ENCODE measurements around the gene HEPN1.

Gene HEPN1

DNA sequence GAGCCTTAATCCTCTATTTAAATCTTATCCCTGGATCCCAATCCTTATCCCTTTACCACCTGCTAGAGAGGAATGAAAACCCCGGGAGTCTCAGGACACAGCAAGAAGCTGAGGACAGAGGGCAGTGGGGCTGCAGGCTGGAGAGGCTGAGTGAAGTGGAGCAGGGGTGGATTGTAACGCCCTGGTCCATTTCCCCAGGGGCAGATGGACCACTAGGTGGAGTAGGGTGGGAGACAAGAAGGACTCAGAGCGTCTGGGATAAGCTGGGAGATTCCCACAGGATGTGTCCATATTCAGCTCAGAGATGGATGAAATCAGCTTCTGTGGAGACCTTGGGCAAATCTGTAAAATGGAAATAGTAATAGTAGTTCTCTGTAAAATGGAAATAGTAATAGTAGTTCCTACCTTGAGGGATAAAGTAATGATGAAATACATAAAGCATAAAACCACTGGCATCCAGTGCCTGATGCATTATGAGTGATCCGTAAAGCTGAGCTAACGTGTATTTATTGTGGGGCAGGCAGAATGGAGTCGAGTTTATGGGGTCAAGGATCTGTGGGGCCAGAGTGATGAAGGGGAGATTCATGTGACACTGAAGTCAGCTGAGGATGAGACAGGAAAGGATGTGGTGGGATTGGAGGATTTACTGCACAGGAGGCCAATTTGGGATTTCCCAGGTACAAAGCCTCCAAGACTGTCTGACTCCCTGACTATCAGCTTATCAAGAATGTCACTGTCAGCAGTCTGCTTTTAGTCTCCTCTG, 19.5 kb upstream of the HEPN1 start:
- no peak for DNase-seq (ENCODE audit: low spot score)

GRCh38 chr11:124900464-124900863, 18.6 kb upstream of the HEPN1 start:
- DNase-seq (ENCODE audit: low spot score), result no peak

DNA sequence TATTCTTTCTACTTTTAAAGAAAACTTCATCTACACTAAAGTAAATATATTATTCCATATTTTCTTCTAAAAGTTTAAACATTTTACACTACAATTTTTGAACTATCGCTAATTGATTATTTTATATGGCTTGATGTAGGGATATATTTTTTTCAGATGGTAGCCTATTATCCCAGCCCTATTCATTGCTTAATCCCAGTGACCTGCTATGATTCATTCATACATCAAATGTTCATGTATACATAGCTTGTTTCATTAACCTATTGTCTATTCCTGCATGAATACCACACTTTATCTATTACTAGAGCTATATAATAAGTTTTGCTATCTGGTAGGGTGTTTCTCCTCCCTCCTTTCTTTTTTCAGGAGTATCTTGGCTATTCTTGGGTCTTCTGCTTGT, 16.4 kb upstream of the HEPN1 start:
- DNase-seq (ENCODE audit: low spot score), result no peak

DNA sequence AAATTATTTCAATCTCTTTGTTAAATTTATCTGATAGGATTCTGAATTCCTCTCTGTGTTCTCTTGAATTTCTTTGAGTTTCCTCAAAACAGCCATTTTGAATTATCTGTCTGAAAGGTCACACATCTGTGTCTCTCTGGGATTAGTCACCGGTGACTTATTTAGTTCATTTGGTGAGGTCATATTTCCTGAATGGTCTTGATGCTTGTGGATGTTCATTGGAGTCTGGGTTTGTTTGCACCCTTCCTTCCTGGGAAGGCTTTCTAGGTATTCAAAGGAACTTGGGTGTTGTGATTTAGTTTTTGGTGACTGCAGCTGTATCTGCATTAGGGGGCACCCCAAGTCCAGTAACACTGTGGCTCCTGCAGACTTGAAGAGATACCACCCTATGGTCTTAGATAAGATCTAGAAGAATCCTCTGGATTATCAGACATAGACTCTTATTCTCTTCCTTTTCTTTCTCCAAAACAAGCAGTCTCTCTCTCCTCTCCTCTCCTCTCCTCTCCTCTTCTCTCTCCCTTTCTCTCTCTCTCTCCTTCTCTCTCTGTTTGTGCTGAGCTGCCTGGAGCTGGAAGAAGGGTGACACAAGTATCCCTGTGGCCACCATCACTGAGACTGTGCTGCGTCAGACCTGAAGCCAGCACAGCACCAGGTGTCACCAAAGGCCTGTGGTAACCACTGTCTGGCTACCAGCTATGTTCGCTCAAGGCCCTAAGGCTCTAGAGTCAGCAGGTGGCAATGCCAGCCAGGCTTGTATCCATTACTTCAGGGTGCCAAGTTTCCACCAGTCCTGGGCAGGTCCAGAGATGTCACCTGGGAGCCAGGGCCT, 3.3 kb upstream of the HEPN1 start:
- no peak for DNase-seq (ENCODE audit: low spot score)

DNA sequence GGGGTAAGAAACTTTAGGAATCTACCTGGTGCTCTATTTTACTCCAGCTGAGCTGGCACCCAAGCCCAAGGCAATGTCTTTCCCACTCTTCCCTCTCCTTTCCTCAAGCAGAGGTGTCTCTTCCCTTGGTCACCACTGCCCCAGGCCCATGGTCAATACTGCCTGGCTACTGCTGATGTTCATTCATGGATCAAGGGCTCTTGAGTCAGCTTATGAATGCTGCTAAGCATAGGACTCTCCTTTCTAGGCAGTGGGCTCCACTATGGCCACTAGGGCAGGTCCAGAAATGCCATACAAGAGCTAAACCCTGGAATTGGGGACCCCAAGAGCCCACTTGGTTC, 2.7 kb upstream of the HEPN1 start:
- no peak for DNase-seq (ENCODE audit: low spot score)

GRCh38 chr11:124917115-124917637, 1.9 kb upstream of the HEPN1 start:
- no peak for DNase-seq (ENCODE audit: low spot score)

DNA sequence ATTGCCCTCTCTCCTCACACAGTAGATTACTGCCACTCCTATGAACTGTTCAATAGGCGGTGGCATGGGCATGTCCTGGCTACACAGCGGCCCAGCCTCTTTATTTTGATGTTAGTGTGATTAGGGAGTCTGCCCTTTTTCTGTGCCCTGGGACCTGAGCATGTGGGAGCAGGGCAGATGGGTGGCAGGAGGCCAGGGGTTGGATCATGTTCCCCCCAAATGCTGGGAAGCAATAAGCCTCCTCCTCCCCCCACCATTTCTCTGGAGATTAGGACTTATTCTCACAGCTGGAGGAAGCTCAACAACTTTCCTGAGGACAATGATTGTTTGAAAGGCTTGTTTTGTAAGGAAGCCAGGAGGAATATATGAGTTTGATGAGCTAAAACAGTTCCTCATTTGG, 848 bp downstream of the HEPN1 start:
- DNase-seq (ENCODE audit: low spot score), result no peak

DNA sequence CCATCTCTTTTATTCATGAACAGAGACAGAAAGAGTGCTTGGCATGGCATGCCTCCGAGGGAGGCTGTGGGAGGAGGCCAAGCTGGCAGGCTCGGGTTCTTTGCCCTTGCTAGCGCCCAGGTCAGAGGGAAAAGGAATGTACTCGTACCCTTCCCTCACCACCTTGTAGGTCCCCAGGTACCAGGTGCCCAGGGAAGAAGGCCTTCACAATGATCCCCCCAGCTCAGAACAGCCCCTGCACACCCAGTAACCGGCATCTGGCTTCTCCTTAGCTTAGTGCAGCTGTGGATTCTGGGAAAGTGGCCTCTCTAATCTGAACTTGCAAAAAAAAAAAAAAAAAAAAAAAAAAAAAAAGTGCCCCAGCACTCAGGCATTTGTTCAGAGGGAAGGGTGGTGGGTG, 1.3 kb downstream of the HEPN1 start:
- no peak for DNase-seq (ENCODE audit: low spot score)

DNA sequence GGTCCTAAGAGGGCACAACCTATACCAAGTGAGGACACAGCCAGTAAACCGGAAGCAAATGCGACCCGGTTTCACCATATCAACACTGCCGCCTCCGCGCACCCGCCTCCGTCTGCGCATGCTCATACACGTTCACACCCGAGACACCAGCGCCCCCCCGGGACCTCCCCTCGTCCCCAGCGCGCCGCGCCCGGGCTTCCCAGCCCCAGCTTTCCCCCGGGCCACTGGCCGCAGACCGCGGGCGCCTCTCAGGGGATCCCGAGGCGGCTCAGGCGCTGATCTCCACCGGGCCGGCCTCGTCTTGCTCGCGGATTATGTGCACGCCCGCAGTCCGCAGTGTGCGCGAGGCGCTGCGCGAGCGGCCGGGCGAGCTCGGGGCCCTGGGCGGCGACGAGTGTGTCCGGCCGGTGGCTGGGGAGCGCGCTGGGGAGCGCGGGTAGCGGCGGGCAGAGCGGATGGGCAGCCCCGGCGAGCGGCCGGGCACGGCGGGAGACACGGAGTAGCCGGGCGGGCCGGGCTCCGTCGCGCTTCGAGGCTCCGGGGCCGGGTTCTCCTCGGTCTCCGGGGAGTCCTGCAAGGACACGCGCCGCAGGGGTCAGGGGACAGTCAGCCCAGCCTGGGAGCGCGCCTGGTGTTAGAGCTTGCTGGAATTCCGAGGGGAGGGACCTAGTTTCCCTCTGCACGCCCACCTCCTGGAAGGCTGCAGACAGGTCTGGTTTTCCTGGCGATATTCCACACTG, 2.0 kb downstream of the HEPN1 start:
- no peak for DNase-seq (ENCODE audit: low spot score)

DNA sequence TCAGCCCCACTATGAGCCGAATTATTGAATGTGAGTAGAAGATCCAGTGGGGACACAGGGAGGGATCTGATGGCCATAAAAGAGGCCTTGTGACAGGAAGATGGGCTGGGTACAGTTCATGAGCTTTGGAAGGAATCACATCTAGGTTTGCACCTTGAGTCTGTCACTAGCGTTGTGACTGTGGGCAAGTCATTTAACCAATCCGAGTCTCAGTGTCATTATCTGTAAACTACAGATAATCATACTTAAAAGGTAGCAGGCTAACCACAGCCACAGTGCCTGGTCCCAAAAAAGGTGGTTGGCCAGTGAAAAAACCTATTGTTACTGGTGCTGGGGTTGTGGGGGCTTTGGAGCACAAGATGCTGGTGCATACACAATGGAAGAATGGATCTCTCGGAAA, 3.8 kb downstream of the HEPN1 start:
- no peak for DNase-seq (ENCODE audit: low spot score)

DNA sequence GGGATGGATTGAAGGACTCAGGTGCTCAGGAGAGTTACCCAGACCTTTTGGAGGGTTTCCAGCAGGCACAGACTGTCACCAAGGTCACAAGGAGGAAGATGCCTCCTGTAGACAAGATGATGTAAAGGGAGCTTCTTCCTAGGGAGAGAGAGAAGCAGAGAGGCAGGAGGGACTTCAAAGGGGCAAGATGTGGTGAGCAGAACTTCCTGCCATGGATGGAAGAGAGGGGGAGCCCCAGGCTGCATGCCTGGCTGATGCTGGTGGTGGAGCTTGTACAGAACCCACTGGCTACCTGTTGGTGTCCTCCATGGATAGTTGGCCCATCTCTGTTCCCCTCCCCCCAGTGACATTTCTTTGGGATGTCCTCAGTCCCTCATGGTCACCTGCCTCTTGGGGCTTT, 4.2 kb downstream of the HEPN1 start:
- no peak for DNase-seq (ENCODE audit: low spot score)

- DNase-seq (ENCODE audit: low spot score), result no peak
Observed at GRCh38 chr11:124928942-124929665, 10.1 kb downstream of the HEPN1 start.

DNA sequence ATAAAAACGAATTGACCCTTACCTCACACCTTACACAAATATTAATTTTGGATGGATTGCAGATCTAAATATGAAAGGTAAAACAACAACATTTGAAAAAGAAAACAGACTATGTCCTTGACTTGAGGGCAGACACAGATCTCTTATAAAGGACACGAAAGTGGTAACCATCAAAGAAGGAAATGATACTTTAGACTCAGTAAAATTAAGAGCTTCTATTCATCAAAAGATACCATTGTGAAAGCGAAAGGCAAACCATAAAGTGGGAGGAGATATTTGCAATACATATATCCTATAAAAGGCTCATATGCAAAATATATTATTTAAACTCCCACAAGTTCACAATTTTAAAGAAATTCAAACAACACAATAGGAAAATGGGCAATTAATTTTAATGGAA, 11.7 kb downstream of the HEPN1 start:
- DNase-seq (ENCODE audit: low spot score), result no peak

GRCh38 chr11:124934862-124935547, 16.0 kb downstream of the HEPN1 start:
- no peak for DNase-seq (ENCODE audit: low spot score)

- no peak for DNase-seq (ENCODE audit: low spot score)
Observed at GRCh38 chr11:124935548-124936514, 16.8 kb downstream of the HEPN1 start, which contains the start of gene HEPACAM. TSS of gene HEPACAM (minus strand) at chr11:124936047. CDS start at chr11:124936006, 41 bp downstream.

- DNase-seq (ENCODE audit: low spot score), result no peak
Observed at GRCh38 chr11:124937336-124937935, 18.4 kb downstream of the HEPN1 start.

DNA sequence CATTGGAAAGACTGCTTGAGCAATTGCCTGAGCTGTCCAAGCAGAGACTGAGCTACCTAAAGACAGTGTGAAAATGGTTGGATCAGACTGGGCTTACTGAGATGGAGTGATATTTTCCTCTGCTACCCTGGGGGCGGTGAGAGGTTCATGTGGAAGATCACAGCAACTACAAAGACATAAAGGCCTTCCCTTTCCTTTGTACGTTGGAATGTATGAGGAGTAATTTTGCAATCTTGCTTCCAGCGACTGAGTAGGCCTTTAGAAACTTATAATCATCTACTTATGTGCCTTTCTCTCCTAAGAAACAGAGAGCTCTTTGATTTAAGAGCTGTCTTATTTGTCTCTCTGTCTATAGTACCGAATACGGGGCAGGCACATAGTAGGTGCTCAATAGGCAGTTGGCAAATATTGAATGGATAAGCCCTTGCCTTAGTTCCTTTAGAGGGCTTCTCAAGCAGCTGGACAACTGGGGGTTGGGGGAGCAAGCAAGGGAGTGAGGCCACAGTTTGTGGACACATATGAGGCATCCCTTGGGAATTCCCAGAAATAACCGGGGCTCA, 19.2 kb downstream of the HEPN1 start:
- no peak for DNase-seq (ENCODE audit: low spot score)

DNA sequence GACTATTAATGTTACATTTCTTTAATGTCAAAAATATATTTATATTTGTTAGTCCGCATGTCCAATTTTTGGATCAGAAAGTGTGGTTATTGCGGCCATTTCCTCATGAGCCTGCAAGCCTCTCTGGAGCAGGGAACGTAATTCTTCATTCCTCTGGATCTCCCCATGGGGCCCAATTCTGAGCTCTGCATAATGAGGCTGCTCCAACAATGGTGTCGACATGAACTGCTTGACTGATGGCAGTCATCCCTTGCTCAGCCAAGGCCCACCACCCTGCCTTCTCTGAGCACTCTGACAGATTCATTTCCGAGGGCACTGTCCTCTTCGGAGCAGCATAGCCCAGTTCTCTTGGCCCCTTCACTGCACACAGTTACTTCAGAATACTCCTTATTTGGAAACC, 19.9 kb downstream of the HEPN1 start:
- DNase-seq (ENCODE audit: low spot score), result no peak

DNA sequence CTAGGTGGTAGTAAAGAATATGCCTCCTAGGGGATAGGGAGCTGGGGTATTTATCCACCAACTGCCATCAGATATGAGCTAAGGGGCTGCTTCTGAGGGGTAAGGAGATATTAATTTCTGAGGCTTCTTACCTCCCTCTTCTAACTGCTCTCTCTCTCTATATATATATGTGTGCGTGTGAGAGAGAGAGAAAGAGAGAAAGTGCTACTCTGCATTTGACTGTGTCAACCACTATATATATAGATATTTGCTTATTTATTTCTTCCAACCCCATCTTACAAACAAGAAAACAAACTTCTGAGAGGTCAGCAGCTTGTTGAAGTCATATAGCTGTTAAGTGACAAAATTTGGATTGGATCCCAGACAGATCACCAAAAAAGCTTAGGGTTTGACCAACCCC, 22.7 kb downstream of the HEPN1 start:
- no peak for DNase-seq (ENCODE audit: low spot score)

Data from hematopoietic multipotent progenitor cell treated with erythropoietin and hydrocortisone succinate and interleukin-3 and kit ligand, for 17 days (in vitro differentiated cells).